Measurements from ENCODE around the gene PDZK1IP1. TPM values are rescaled to one million over a fixed set of nuclear protein-coding genes. Genes with fewer than 3 reads are reported as not detected.

The PDZK1IP1 gene
- total and polyA plus RNA-seq, 2 of the 13 experiments (the other 11 are each of a cell fraction or from before 2014, with no cell fraction given), result 0.24 to 1.6 TPM

DNA sequence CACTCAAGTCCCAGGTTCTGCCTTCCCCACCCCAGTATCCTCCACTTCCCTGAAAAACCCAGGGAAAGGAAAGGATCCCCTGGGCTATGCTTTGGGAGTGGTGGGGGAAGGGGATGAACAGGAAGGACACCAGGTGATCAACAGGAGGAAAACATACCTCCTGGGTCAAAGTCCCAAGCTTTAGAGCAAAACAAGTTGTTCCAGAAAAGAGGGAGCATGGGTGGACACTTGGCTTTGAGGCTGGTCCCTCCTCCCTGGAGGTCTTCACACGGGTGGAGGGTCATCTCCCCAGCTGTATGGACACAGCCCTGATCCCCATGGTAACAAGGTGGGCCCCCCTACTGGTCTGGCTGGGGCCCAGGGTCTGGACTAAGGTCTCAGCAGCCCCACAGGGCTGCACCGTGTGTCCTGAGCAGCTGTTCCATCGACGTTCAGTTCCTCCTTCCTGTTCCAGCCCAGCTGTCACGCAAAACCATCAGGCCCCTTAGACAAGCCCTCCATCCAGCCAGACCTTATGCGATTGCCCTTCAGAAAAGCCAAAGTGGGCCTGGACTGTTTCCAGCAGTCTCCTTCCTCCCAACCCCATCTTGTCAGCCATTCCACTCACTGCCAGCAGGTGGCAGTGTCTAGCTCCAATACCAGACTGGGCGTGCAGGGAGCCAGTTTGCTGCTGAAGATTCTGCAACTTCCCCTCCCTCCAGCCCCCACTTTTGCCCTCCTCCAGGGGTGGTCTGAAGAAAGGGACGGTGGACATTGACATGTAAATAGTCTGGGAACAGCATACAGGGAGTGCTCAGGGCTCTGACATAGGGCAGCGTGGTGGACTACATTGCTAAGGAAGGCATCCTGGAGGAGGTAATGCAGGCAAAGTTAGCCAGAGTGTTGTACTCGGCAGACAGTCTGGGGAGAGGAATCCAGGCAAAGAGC is 2.9 kb upstream of the PDZK1IP1 start (continued):
- TF ChIP-seq, protein P1, sequence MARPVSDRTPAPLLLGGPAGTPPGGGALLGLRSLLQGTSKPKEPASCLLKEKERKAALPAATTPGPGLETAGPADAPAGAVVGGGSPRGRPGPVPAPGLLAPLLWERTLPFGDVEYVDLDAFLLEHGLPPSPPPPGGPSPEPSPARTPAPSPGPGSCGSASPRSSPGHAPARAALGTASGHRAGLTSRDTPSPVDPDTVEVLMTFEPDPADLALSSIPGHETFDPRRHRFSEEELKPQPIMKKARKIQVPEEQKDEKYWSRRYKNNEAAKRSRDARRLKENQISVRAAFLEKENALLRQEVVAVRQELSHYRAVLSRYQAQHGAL (CRISPR knock-in tag; IDR thresholded peaks at IDR 0.05; ENCODE audit: not compliant biosample characterization), result no peak
- TF ChIP-seq EEA1 (CRISPR knock-in tag; IDR thresholded peaks at IDR 0.05; ENCODE audit: borderline replicate concordance), result no peak; the same call in 1 of the 2 replicates
- peak; percentile 52 for TF ChIP-seq NCOR1 (IDR thresholded peaks at IDR 0.05; ENCODE audit: borderline replicate concordance, low read length)
- no peak for TF ChIP-seq NFE2 (CRISPR knock-in tag; IDR thresholded peaks at IDR 0.05)
- TF ChIP-seq FOXA3 (CRISPR knock-in tag; IDR thresholded peaks at IDR 0.05), result peak; percentile 70
- TF ChIP-seq, protein P2, sequence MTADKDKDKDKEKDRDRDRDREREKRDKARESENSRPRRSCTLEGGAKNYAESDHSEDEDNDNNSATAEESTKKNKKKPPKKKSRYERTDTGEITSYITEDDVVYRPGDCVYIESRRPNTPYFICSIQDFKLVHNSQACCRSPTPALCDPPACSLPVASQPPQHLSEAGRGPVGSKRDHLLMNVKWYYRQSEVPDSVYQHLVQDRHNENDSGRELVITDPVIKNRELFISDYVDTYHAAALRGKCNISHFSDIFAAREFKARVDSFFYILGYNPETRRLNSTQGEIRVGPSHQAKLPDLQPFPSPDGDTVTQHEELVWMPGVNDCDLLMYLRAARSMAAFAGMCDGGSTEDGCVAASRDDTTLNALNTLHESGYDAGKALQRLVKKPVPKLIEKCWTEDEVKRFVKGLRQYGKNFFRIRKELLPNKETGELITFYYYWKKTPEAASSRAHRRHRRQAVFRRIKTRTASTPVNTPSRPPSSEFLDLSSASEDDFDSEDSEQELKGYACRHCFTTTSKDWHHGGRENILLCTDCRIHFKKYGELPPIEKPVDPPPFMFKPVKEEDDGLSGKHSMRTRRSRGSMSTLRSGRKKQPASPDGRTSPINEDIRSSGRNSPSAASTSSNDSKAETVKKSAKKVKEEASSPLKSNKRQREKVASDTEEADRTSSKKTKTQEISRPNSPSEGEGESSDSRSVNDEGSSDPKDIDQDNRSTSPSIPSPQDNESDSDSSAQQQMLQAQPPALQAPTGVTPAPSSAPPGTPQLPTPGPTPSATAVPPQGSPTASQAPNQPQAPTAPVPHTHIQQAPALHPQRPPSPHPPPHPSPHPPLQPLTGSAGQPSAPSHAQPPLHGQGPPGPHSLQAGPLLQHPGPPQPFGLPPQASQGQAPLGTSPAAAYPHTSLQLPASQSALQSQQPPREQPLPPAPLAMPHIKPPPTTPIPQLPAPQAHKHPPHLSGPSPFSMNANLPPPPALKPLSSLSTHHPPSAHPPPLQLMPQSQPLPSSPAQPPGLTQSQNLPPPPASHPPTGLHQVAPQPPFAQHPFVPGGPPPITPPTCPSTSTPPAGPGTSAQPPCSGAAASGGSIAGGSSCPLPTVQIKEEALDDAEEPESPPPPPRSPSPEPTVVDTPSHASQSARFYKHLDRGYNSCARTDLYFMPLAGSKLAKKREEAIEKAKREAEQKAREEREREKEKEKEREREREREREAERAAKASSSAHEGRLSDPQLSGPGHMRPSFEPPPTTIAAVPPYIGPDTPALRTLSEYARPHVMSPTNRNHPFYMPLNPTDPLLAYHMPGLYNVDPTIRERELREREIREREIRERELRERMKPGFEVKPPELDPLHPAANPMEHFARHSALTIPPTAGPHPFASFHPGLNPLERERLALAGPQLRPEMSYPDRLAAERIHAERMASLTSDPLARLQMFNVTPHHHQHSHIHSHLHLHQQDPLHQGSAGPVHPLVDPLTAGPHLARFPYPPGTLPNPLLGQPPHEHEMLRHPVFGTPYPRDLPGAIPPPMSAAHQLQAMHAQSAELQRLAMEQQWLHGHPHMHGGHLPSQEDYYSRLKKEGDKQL (CRISPR knock-in tag; IDR thresholded peaks at IDR 0.05; ENCODE audit: low read depth), result no peak
- TF ChIP-seq ZNF234 (CRISPR knock-in tag; conservative IDR thresholded peaks at IDR 0.05), result no peak
- TF ChIP-seq GPN1 (CRISPR knock-in tag; IDR thresholded peaks at IDR 0.05; ENCODE audit: borderline replicate concordance), result no peak
- peak; percentile 89 for TF ChIP-seq RAD21 (CRISPR knock-in tag; IDR thresholded peaks at IDR 0.05)
- TF ChIP-seq ZNF564 (CRISPR knock-in tag; IDR thresholded peaks at IDR 0.05), result no peak
- no peak for TF ChIP-seq CHD2 (IDR thresholded peaks at IDR 0.05; ENCODE audit: low read depth, low read length)
- TF ChIP-seq ZNF629 (CRISPR knock-in tag; conservative IDR thresholded peaks at IDR 0.05), result peak; percentile 42; the same call in 1 of the 2 replicates
- TF ChIP-seq POLR2G (IDR thresholded peaks at IDR 0.05; ENCODE audit: low read depth, low read length), result peak; percentile 54
- peak; percentile 33; the same call in 1 of the 2 replicates for TF ChIP-seq TOE1 (CRISPR knock-in tag; IDR thresholded peaks at IDR 0.05)
- TF ChIP-seq MED13 (CRISPR knock-in tag; IDR thresholded peaks at IDR 0.05), result 0 out of 2 replicates have a peak, but pooled peaks have one; percentile 60
- TF ChIP-seq ARNTL (CRISPR knock-in tag; IDR thresholded peaks at IDR 0.05), result no peak; the same call in 1 of the 2 replicates
- no peak; the same call in 1 of the 2 replicates for TF ChIP-seq HES4 (CRISPR knock-in tag; IDR thresholded peaks at IDR 0.05; ENCODE audit: borderline replicate concordance)
- TF ChIP-seq ONECUT2 (CRISPR knock-in tag; IDR thresholded peaks at IDR 0.05), result no peak
- TF ChIP-seq, protein P3, sequence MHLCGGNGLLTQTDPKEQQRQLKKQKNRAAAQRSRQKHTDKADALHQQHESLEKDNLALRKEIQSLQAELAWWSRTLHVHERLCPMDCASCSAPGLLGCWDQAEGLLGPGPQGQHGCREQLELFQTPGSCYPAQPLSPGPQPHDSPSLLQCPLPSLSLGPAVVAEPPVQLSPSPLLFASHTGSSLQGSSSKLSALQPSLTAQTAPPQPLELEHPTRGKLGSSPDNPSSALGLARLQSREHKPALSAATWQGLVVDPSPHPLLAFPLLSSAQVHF (CRISPR knock-in tag; IDR thresholded peaks at IDR 0.05), result no peak
- TF ChIP-seq SOX6 (IDR thresholded peaks at IDR 0.05), result no peak
- peak; percentile 56 for TF ChIP-seq SOX6 (CRISPR knock-in tag; IDR thresholded peaks at IDR 0.05)
- no peak for TF ChIP-seq SMAD1 (CRISPR knock-in tag; IDR thresholded peaks at IDR 0.05; ENCODE audit: borderline replicate concordance, low read depth)

All from HepG2 (cell line).